ENCODE results near the gene SPOUT1. TPM values are rescaled to one million over a fixed set of nuclear protein-coding genes. Genes with fewer than 3 reads are reported as not detected.
"Not testable (repeated sequence)": the region's sequence is repeated elsewhere in the genome, so short reads cannot be mapped to it uniquely, and the experiment has no call there.

SPOUT1 gene, protein sequence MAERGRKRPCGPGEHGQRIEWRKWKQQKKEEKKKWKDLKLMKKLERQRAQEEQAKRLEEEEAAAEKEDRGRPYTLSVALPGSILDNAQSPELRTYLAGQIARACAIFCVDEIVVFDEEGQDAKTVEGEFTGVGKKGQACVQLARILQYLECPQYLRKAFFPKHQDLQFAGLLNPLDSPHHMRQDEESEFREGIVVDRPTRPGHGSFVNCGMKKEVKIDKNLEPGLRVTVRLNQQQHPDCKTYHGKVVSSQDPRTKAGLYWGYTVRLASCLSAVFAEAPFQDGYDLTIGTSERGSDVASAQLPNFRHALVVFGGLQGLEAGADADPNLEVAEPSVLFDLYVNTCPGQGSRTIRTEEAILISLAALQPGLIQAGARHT
- total RNA-seq: 100 to 1,000 TPM; 109 to 111 TPM

DNA sequence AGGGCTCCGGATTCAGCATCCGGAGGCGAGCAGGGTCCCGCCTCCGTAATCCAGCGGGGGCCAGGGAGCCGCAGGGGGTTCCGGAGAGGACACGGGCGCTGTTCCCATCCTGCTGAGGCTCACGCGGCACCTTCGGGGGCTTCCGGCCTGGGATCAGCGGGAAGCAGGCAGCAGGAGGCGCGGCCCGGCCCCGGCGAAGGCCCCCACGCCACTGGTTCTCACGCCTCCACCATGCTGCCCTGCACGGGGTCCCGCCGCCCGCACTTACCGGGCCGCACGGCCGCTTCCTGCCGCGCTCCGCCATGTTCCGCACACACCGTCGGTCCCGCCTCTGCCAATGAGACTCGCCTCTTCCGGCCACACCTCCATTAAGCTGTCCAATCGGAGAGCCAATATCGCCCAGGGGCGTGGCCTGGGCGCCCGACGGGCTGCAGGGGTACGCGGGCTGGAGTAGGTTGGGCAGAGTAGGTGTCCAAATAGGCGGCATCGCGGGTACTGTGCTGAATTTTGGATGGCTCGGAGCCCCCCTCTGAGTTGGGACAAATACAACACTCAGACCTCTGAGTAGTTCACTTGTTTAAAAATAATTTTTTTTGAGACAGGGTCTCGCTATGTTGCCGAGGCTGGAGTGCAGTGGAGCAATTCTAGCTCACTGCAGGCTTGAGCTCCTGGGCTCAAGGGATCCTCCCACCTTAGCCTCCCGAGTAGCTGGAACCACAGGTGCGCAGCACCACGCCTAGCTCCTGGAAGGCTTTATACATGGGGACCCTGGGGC is at the start of gene SPOUT1:
SPOUT1 (minus strand) TSS at position 318 of the 775 bp plus-strand sequence; CDS start at position 304, 14 bp downstream.
- Mint-ChIP-seq H3K27ac (peak within 1 kb of the TSS; percentile 93), H3K4me1 (peaks cover 18% of the 10 kb centered on the region), H3K9me3 (no peaks in the 10 kb centered on the region), H3K36me3 (peaks cover 22% of the 10 kb centered on the region), H3K4me3 (peak within 1 kb of the TSS; percentile 95), H3K27me3 (no peaks in the 10 kb centered on the region)
- peak; percentile 96 for DNase-seq

DNA sequence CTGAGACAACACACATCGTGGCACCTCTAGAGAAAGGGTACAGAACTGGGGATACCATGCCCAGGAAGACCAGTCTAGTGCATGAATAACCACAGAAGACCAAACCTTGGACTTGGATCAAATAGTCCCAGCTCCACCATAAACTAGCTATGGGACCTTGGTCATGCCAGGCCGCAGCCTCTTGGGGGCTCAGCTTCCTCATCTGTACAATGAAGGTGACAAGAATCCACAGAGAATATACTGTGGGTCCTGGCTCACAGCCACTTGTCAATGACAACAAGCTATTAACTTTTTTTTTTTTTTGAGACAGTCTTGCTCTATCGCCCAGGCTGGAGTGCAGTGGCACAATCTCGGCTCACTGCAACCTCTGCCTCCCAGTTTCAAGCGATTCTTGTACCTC is 48.3 kb upstream of the SPOUT1 start:
- Mint-ChIP-seq H3K27me3 (no peaks in the 10 kb centered on the region), H3K4me1 (peaks cover 16% of the 10 kb centered on the region)

DNA sequence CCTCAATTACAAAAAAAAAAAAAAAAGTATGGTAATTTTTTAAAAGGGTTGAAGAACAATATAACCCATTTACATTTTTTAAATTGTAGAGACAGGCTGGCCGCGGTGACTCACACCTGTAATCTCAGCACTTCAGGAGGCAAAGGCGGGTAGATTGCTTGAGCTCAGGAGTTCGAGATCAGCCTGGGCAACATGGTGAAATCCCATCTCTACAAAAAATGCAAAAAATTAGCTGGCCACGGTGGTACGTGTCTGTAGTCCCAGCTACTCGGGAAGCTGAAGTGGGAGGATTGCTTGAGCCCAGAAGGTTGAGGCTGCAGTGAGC is 41.3 kb upstream of the SPOUT1 start:
- not testable (repeated sequence) for H3K36me3 Mint-ChIP-seq

More for the DNA sequence above, 48.3 kb upstream of the SPOUT1 start:
- Mint-ChIP-seq H3K27ac (no peak overlapping the region), H3K36me3 (peaks cover 4% of the 10 kb centered on the region), H3K4me3 (no peak overlapping the region), H3K9me3 (no peaks in the 10 kb centered on the region)
- DNase-seq: no peak

DNA sequence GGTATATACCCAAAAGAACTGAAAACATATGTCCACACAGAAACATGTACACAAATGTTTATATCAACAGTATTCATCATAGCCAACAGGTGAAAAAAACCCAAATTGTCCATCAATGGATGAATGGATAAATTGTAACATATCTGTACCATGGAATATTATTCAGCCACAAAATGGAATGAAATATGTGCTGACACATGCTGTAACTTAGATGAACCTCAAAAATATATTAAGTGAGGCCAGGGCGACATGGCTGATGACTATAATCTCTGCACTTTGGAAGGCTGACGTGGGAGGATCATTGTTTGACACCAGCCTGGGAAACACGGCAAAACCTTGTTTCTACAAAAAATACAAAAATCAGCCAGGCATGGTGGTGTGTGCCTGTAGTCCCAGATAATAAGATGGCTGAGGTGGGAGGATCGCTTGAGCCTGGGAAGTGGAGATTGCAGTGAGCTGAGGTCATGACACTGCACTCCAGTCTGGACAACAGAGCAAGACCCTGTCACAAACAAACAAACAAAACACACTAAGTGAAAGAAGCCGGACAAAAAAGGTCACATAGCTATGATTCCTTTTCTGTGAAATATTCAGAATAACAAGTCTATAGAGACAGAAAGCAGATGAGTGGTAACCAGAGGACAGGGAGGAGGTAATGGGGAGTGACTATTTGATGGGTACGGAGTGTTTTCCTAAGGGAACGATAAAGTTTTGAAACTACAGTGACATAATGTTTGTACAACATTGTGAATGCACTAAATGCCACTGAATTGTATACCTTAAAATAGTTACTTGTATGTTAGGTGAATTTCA is 40.7 kb upstream of the SPOUT1 start:
- no peak for DNase-seq
- H3K27ac Mint-ChIP-seq: no peak overlapping the region
- H3K4me1 Mint-ChIP-seq: peaks cover 7% of the 10 kb centered on the region
- no peaks in the 10 kb centered on the region for H3K27me3 Mint-ChIP-seq
- no peaks in the 10 kb centered on the region for H3K9me3 Mint-ChIP-seq
- H3K36me3 Mint-ChIP-seq: no peaks in the 10 kb centered on the region
- no peak overlapping the region for H3K4me3 Mint-ChIP-seq

More for the DNA sequence above, 41.3 kb upstream of the SPOUT1 start:
- not testable (repeated sequence) for H3K4me1 Mint-ChIP-seq, H3K4me3 Mint-ChIP-seq, H3K9me3 Mint-ChIP-seq, DNase-seq, H3K27me3 Mint-ChIP-seq, H3K27ac Mint-ChIP-seq

DNA sequence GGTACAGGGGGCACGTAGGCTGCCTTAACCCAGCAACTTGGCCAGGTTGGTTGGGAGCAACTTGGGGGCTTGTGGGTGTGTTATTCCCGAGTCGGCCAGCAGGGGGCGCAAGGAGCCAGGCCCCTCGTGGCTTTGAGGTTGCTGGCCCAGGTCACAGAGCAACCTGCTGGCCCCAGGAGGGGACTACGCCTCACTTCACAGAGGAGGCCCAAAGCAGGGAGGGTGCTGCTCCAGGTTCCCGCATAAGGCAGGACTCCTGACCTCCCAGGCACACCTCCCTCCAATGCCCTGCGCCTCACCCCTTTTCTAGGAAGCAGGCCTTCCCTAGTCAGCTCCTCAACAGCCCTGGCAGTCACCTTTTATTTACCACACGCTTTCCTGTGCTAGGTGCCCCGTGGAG is 34.1 kb upstream of the SPOUT1 start:
- H3K4me3 Mint-ChIP-seq: no peak overlapping the region
- peaks cover 8% of the 10 kb centered on the region for H3K4me1 Mint-ChIP-seq
- no peaks in the 10 kb centered on the region for H3K27me3 Mint-ChIP-seq
- peak; percentile 81 for DNase-seq
- no peaks in the 10 kb centered on the region for H3K9me3 Mint-ChIP-seq
- no peaks in the 10 kb centered on the region for H3K36me3 Mint-ChIP-seq
- no peak overlapping the region for H3K27ac Mint-ChIP-seq

DNA sequence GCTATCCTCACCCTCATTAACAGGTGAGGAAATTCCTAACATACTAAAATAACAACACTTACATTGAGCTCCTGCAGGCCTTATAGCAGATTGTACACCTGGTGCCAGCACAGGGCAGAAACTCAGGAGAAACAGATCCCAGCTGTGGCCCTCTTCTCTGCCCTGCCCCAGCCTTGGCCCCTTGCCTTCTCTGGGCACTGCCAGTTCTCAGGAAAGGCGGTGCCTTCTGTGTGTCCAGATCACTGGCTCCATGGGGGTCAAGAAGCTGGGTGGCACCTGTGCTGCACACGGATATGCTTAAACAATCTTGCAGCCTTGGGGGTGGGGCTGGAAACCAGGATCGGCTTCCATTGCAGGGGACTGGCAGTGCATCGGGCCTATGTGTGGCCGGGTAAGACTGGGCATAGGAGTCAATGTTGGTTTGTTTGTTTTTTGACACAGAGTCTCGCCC is 32.8 kb upstream of the SPOUT1 start:
- Mint-ChIP-seq H3K27ac (no peak overlapping the region), H3K36me3 (no peaks in the 10 kb centered on the region)

DNA sequence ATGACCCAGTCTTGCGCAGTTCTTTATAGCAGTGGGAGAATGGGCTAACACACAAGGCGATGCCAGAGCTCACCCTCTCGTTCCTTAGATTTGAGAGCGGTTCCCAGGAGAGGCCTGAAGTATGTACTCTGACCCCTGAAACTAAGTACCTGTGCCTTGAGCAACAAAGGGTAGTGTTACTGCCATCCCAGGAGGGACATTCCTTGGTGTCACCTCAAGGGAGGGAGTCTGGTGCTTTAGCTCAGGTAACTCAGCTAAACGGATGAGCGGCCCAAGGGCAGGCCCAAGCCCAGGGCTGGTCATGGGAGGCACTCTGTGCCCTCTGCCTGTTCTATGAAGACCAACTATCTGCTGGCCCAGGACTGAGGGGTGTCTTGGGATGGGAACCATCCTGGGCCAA is 31.9 kb upstream of the SPOUT1 start:
- Mint-ChIP-seq H3K36me3 (no peaks in the 10 kb centered on the region), H3K27me3 (no peaks in the 10 kb centered on the region), H3K27ac (no peak overlapping the region), H3K4me1 (peaks cover 8% of the 10 kb centered on the region), H3K9me3 (no peaks in the 10 kb centered on the region), H3K4me3 (no peak overlapping the region)
- DNase-seq: no peak

More for the DNA sequence above, 32.8 kb upstream of the SPOUT1 start:
- H3K4me3 Mint-ChIP-seq: no peak overlapping the region
- no peak for DNase-seq
- no peaks in the 10 kb centered on the region for H3K9me3 Mint-ChIP-seq
- no peaks in the 10 kb centered on the region for H3K27me3 Mint-ChIP-seq
- H3K4me1 Mint-ChIP-seq: peaks cover 8% of the 10 kb centered on the region

DNA sequence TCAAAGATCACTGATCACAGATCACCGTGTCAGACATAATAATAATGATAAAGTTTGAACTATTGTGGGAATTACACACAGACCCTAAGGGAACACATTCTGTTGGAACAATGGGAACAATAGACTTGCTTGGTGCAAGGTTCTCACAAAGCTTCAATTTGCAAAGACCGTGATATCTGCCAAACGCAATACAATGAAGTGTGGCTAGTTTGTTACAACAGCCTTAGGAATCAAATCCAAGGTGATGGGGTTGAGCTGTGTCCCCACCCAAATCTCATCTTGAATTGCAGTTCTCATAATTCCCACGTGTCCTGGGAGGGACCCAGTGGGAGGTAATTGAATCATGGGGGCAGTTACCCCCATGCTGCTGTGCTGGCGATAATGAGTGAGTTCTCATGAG is 31.3 kb upstream of the SPOUT1 start:
- Mint-ChIP-seq H3K4me3 (no peak overlapping the region), H3K27ac (no peak overlapping the region), H3K27me3 (no peaks in the 10 kb centered on the region), H3K36me3 (no peaks in the 10 kb centered on the region), H3K9me3 (no peaks in the 10 kb centered on the region), H3K4me1 (peaks cover 8% of the 10 kb centered on the region)
- no peak for DNase-seq

DNA sequence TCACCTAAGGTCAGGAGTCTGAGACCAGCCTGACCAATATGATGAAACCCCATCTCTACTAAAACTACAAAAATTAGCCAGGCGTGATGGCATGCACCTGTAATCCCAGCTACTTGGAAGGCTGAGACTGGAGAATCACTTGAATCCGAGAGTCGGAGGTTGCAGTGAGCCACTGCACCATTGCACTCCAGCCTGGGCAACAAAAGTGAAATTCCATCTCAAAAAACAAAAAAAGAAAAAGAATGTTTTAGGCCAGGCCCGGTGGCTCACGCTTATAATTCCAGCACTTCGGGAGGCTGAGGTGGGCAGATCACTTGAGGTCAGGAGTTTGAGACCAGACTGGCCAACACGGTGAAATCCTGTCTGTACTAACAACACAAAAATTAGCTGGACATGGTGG is 28.9 kb upstream of the SPOUT1 start:
- DNase-seq, H3K36me3 Mint-ChIP-seq, H3K4me3 Mint-ChIP-seq, H3K4me1 Mint-ChIP-seq, H3K27ac Mint-ChIP-seq, H3K27me3 Mint-ChIP-seq, H3K9me3 Mint-ChIP-seq: not testable (repeated sequence)

DNA sequence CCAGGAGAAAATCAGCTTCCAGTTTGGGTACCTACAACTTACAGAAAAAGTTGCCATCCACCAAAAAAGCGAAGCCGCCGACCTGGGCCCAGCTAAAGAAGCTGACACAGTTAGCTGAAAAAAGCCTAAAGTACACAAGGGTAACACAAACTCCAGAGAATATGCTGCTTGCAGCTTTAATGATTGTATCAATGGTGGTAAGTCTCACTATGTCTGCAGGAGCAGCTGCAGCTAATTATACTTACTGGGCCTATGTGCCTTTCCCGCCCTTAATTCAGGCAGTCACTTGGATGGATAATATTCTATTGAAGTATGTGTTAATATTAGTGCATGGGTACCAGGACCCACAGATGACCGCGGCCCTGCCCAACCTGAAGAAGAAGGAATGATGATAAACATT is 24.9 kb upstream of the SPOUT1 start:
- Mint-ChIP-seq H3K36me3 (peaks cover 18% of the 10 kb centered on the region), H3K9me3 (peaks cover 15% of the 10 kb centered on the region)
- not testable (repeated sequence) for H3K4me1 Mint-ChIP-seq, H3K27ac Mint-ChIP-seq, H3K27me3 Mint-ChIP-seq, H3K4me3 Mint-ChIP-seq, DNase-seq

DNA sequence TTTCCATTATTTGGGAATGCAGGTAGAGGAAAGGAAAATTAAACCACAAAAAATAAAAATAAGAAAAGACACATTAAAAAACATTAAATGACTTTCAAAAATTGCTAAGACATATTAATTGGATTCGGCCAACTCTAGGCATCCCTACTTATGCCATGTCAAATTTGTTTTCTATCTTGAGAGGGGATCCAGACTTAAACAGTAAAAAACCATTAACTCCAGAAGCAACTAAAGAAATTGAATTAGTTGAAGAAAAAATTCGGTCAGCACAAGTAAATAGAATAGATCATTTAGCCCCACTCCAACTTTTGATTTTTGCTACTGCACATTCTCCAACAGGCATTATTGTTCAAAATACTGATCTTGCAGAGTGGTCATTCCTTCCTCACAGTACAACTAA is 23.1 kb upstream of the SPOUT1 start:
- H3K27ac Mint-ChIP-seq, DNase-seq, H3K4me1 Mint-ChIP-seq, H3K4me3 Mint-ChIP-seq, H3K27me3 Mint-ChIP-seq: not testable (repeated sequence)
- peaks cover 24% of the 10 kb centered on the region for H3K36me3 Mint-ChIP-seq
- peaks cover 15% of the 10 kb centered on the region for H3K9me3 Mint-ChIP-seq

DNA sequence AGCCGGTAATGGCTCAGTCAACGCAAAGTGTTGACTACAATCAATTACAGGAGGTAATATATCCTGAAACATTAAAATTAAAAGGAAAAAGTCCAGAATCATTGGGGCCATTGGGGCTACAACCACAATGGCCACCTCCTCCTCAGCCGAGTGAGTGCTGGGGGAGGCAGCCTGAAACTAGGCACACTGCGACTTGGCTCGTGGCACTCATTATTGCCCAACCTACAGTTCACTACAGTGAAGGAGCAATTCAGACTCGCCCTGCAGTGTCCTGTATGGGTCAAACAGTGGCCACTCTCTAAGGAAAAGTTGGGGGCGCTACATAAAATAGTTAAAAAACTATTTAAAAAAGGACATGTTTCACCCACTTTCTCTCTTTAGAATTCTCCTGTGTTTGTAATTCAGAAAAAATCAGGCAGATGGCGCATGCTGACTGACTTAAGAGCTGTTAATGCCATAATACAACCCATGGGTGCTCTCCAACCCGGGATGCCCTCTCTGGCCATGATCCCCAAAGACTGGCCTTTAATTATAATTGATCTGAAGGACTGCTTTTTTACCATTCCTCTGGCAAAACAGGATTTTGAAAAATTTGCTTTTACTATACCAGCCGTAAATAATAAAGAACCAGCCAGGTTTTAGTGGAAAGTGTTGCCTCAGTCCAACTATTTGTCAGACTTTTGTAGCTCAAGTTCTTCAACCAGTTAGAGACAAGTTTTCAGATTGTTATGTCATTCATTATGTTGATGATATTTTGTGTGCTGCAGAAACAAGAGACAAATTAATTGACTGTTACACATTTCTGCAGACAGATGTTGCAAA is 22.4 kb upstream of the SPOUT1 start:
- H3K4me1 Mint-ChIP-seq, H3K27ac Mint-ChIP-seq, H3K4me3 Mint-ChIP-seq: not testable (repeated sequence)

DNA sequence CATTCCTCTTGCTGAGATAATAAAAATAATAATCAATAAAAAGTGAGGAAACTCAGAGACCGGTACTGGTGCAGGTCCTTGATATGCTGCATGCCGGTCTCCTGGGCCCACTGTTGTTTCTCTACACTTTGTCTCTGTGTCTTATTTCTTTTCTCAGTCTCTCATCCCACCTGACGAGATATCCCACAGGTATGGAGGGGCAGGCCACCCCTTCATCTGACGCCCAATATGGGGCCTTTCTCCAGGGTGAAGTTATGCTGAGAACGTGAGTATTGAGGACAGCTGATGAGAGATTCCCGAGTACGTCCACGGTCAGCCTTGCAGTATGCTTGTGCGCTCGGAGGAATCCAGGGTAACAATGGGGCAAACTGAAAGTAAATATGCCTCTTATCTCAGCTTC is 21.4 kb upstream of the SPOUT1 start:
- Mint-ChIP-seq H3K36me3 (peaks cover 28% of the 10 kb centered on the region), H3K9me3 (peaks cover 15% of the 10 kb centered on the region)
- H3K4me3 Mint-ChIP-seq, H3K27ac Mint-ChIP-seq, DNase-seq, H3K27me3 Mint-ChIP-seq, H3K4me1 Mint-ChIP-seq: not testable (repeated sequence)

More for the DNA sequence above, 22.4 kb upstream of the SPOUT1 start:
- not testable (repeated sequence) for H3K27me3 Mint-ChIP-seq, DNase-seq
- Mint-ChIP-seq H3K9me3 (peaks cover 15% of the 10 kb centered on the region), H3K36me3 (peaks cover 28% of the 10 kb centered on the region)

DNA sequence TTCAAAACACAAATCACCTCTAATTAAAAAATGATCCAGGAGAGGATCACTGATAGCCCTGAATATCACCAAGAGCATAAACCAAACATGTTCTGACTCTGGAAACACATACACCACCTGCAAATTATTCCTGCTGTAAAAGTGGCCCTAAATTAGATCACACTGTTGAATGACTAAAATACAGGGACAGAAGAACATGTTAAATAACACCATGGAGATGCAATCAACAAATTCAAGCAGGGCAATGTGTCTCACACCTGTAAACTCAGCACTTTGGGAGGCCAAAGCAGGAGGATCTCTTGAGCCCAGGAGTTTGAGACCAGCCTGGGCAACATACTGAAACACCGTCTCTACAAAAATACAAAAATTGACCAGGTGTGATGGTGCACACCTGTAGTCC is 18.2 kb upstream of the SPOUT1 start:
- Mint-ChIP-seq H3K9me3 (peaks cover 15% of the 10 kb centered on the region), H3K36me3 (peaks cover 28% of the 10 kb centered on the region), H3K4me3 (no peak overlapping the region), H3K27ac (no peak overlapping the region), H3K4me1 (no peaks in the 10 kb centered on the region), H3K27me3 (no peaks in the 10 kb centered on the region)
- no peak for DNase-seq
